Activated naive CD4-positive, alpha-beta T cell (primary cell): ENCODE measurements around the gene ST7.

Source experiments
- DNase-seq, 4 experiments: peaks; one replicate each; lab custom pipeline; 2025; lab: John Stamatoyannopoulos, UW

The ST7 gene

DNA sequence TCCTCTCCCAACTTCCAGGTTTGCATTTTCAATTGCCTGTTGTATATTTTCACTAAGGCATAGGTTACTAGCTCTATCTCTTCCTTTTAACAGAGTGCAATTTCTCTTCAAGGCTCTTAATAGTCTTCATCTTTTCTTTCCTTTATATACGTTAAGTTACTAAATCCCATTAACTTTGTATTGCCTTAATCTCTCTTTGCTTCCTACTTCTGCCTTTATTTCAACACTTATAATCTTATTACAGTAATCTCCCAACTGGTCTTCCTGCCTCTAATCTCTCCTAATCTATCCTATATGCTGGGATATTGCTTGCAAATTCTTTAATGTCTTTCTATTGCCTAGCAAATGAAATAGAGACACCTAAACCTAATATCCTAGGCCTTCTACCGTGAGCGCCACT lies 26.1 kb downstream of the ST7 start:
- no peak for DNase-seq

- DNase-seq, result no peak
Measured at GRCh38 chr7:116980354-116980753, 27.1 kb downstream of the ST7 start.

GRCh38 chr7:116981939-116982338 lies 28.6 kb downstream of the ST7 start:
- DNase-seq, result no peak

GRCh38 chr7:116984511-116984910 lies 31.2 kb downstream of the ST7 start:
- no peak for DNase-seq

- DNase-seq, result no peak
Measured at GRCh38 chr7:116984917-116985316, 31.6 kb downstream of the ST7 start.

DNA sequence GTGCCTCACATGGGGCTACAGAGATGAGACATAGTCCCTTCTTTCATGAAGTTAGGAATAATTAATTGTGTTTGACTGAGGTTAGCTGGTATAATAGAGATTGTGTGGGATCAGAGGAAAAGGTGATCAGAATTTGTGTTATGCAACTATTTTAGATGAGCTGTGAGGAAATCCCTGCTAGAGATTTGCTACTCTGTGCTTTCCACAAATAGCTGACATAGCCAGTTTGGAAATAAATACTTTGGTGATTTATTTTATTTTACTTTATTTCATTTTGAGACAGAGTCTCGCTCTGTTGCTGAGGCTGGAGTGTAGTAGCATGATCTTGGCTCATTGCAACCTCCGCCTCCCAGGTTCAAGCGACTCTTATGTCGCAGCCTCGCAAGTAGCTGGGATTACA lies 32.3 kb downstream of the ST7 start:
- no peak for DNase-seq

GRCh38 chr7:116986611-116987565 lies 33.6 kb downstream of the ST7 start:
- DNase-seq, result no peak

DNA sequence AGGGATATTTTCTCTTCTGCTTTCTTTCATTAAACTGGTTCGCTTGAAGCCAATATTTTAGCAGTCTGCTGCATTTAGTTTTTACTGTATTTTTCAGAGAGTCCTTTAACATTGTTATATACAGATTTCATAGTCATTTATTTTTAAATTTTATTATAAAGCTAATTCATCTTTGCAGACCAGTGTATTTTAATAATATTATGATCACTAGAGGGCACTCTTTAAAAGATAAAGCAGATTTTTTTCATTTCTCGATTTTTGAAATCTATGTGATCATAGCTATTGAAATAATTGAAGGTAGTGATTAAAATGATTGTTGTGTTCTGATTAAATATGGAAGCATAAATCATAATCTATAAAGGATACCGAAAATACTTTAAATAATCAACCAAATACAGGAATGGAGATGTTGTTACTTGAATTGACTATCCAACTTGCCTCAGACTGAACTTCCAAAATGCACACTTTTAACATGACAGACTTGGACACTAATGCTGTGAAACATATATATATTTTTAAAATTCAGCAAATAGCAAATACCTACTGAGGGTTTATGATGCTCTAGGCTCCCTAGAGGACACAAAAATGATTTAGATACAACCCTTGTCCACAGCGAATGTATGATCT lies 35.2 kb downstream of the ST7 start:
- DNase-seq, result no peak

DNA sequence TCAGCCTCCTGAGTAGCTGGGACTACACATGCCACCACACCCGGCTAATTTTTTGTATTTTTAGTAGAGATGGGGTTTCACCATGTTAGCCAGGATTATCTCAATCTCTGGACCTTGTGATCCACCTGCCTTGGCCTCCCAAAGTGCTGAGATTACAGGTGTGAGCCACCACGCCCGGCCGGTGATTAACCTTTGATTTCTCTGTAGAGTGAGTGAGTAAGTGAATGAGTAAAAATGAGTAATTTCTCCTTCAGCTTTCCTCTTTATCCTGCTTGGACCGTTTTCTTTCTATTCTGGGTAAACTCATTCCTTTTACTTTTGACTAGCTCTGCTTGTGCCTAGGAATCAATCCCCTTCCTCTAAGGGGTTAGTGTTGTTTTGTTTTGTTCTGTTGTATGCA lies 36.8 kb downstream of the ST7 start:
- no peak for DNase-seq

GRCh38 chr7:116991233-116991632 lies 37.9 kb downstream of the ST7 start:
- DNase-seq, result no peak

GRCh38 chr7:116994611-116995010 lies 41.3 kb downstream of the ST7 start:
- no peak for DNase-seq

GRCh38 chr7:116997972-116998371 lies 44.7 kb downstream of the ST7 start:
- DNase-seq, result no peak

DNA sequence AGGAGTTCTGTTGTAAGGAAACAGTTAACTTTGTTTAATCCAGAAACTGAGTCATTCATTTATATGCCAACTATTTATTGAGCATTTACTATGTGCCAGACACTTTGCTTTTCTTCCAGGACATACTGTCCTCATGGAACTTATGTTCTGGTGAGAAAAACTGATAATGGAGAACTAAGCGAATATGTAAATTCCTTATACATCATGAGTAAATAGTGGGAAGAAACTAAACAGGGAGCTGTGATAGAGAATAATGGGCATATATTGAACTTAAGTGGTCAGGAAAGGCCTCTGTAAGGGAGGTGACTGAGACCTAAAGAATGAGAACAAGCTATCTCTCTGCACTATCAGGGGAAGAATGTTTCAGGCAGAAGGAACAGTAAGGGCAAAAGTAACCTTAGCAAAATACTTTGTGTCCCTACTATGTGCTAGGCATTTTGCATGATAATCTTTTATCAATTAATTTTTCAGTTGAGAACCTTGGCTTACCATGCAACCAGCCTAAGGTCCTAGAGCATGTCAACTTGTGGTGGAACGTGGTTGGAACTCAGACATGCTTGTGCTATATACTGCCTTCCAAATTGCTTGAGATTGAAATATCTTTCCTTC lies 45.4 kb downstream of the ST7 start:
- no peak for DNase-seq

DNA sequence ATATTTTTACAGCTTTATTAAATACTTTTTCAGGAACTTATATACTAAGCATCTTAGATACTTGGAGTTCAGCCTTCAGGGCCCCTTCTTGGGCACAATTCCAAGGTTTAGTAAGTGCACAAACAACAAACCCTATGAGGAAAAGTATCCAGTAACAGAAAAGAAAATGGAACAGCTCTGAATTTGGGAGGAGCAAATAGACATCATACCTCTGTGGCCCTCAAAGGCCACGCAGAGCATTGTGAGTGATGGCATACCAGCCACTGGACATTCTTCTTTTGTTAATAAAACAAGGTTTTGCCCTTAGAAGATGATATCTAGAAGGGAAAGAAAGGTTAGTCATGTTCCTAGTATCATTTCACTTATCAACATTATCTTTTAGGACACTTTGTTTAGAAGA lies 46.0 kb downstream of the ST7 start:
- DNase-seq, result no peak

GRCh38 chr7:117001283-117001682 lies 48.0 kb downstream of the ST7 start:
- DNase-seq, result no peak

- DNase-seq, result no peak
Measured at GRCh38 chr7:117004899-117005298, 51.6 kb downstream of the ST7 start.

GRCh38 chr7:117005449-117005848 lies 52.1 kb downstream of the ST7 start:
- DNase-seq, result no peak

GRCh38 chr7:117006907-117007684 lies 53.8 kb downstream of the ST7 start:
- no peak for DNase-seq

DNA sequence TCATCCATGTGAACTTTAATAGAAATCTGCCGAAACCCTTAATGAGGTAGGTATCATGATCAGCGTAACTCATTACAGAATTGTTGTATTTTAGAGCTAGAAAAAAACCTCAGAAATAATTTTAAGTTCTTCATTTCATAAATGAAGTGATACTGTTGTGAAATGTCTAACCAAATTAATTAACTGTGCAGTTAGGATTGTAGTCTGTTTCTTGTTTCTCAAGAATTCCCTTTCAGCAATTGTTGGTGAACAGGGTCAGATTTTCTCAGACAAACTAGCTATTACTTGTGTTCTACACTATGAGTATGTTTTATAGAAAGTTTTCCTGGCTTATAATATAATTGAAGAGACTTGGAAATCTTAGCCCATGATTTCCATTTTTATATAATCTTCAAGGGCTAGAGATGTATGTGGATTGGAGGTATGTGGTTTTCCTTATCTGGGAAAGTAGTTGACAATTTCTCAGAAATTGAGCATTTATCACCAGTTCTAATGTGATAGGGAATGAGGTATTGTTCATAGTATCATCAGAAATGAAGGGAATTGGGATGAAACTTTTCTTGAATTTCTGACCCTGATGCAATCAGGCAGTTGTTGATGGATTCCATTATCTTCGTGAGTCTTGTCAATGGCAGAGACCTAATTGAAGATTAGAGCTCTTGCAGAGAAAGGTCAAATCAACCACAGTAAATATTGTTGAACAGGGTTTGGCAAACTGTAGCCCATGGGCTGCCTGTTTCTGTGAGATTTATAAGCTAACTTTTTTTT lies 55.0 kb downstream of the ST7 start:
- no peak for DNase-seq

DNA sequence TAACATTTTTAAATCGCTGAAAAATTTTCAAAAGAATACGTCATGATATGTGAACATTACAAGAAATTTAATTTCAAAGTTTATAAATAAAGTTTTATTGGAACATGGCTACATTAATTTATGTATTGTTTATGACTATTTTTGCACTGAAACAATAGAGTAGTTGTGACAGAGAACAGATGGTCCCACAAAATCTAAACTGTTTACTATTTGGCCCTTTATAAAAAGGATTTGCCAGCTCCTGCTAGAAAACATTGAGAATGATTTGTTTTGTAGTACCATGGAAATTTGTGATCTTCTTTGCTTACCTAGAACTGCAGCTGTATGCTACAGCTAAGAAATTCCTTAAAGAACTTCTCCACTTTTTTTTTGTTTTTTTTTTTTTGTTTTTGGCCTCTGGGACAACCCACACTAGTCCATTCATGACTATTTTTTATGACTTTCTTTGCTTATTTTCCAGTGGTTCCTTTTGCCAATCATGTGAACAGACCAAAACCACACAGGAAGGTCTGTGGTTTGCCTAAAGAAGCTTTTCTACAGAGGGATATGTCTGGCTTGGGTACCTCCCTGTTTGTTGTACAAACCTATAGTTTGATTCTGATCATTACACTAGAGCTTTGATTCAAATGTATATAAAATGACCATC lies 55.7 kb downstream of the ST7 start:
- DNase-seq, result no peak
